GM10266 (cell line): Measurements from ENCODE around the gene RBP3.

ENCODE experiments used
- DNase-seq: peaks from one replicate; pipeline ENCODE4 v3.0.0; 2012; ENCODE audit errors: extremely low spot score
- TF ChIP-seq, protein P1 (sequence below): IDR thresholded peaks from 2 replicates; pipeline ENCODE4 v1.5.1; 2012; ENCODE audit warnings: mild to moderate bottlenecking, low read depth; ENCODE audit not compliant: control insufficient read depth, insufficient read depth; ENCODE audit errors: missing control alignments

RBP3 gene

GRCh38 chr10:47337310-47337709, 10.9 kb upstream of the RBP3 start:
- TF ChIP-seq, protein P1, sequence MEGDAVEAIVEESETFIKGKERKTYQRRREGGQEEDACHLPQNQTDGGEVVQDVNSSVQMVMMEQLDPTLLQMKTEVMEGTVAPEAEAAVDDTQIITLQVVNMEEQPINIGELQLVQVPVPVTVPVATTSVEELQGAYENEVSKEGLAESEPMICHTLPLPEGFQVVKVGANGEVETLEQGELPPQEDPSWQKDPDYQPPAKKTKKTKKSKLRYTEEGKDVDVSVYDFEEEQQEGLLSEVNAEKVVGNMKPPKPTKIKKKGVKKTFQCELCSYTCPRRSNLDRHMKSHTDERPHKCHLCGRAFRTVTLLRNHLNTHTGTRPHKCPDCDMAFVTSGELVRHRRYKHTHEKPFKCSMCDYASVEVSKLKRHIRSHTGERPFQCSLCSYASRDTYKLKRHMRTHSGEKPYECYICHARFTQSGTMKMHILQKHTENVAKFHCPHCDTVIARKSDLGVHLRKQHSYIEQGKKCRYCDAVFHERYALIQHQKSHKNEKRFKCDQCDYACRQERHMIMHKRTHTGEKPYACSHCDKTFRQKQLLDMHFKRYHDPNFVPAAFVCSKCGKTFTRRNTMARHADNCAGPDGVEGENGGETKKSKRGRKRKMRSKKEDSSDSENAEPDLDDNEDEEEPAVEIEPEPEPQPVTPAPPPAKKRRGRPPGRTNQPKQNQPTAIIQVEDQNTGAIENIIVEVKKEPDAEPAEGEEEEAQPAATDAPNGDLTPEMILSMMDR, result no peak
- DNase-seq, result no peak

GRCh38 chr10:47339186-47339735, 8.9 kb upstream of the RBP3 start:
- no peak for DNase-seq
- TF ChIP-seq, protein P1, result no peak

DNA sequence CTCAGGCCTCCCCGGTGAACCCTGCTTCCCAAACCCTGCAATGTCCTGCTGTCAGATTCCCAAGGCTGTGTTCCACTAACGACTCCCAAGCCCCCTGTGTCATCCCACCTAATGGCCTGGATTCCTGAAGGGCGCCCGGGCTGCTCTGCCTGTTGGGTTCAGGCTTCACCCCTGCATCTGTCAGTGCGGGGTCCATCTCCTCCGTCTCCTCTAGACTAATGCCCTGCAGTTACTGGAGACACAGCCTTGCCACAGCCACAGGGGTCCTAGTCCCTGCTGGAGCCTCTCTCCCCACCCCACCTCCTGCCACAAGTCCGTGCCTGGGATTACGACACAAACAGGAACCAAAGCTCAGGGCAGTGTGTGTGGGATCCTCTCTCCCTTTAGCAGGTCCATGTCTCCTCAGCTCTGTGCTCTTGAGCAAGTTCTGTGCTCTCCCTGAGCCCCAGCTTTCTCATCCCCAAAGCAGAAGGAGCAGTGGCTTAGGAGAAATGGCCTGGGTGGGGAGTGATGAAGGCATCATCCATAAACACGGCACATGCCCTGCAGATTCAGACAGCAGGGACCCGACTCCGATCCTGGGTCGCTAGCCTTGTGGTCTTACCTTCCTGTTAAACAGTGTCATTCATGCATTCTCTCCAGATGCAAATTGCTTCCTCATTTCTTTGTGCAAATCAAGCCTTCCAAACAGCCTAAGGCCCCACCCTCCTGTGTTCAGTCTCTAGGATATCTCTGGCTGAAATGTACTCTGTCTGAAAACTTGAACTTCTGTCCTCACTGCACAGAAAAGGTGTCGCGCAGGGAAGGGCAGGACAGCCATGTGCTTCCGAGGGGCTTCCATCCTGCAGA, 8.2 kb upstream of the RBP3 start:
- no peak for DNase-seq
- TF ChIP-seq, protein P1, result no peak

- TF ChIP-seq, protein P1, result peak; percentile 94
- DNase-seq, result peak; percentile 83
Measured at GRCh38 chr10:47340608-47341170, 7.5 kb upstream of the RBP3 start.

GRCh38 chr10:47344996-47345870, 2.9 kb upstream of the RBP3 start:
- DNase-seq, result no peak
- TF ChIP-seq, protein P1, result no peak

GRCh38 chr10:47346581-47347302, 1.4 kb upstream of the RBP3 start:
- no peak for DNase-seq

More at GRCh38 chr10:47346581-47347302, 1.4 kb upstream of the RBP3 start:
- TF ChIP-seq, protein P1, result no peak
